ENCODE measurements around the gene OR2Z1. TPM values are rescaled to one million over a fixed set of nuclear protein-coding genes. Genes with fewer than 3 reads are reported as not detected.

Gene OR2Z1
- total RNA-seq, 1 experiment from 2014 or later, result not detected

Other genes starting within 250 kb of the OR2Z1 start
- gene PRAM1, start 219.0 kb upstream of the OR2Z1 start, total RNA-seq (2022), result 0.47 TPM in 1 of 2 replicates, not detected in the other
- gene ZNF414, start 207.5 kb upstream of the OR2Z1 start, total RNA-seq (2022), result 8.7 and 11.8 TPM in 2 replicates
- 1.3 TPM in 1 of 2 replicates, not detected in the other for gene MYO1F, start 144.2 kb upstream of the OR2Z1 start, total RNA-seq (2022)
- gene ADAMTS10, start 110.9 kb upstream of the OR2Z1 start, total RNA-seq (2022), result 0.76 TPM in 1 of 2 replicates, not detected in the other
- not detected in 2 replicates for gene NFILZ, start 91.0 kb upstream of the OR2Z1 start, total RNA-seq (2022)
- gene ACTL9, start 22.8 kb upstream of the OR2Z1 start, total RNA-seq (2022), result not detected in 2 replicates
- 12.3 and 13.2 TPM in 2 replicates for gene ZNF558, start 110.7 kb downstream of the OR2Z1 start, total RNA-seq (2022)
- gene MBD3L1, start 110.7 kb downstream of the OR2Z1 start, total RNA-seq (2022), result not detected in 2 replicates